ENCODE results near the gene CYTH4. TPM values are rescaled to one million over a fixed set of nuclear protein-coding genes. Genes with fewer than 3 reads are reported as not detected.

Gene CYTH4
- total RNA-seq, 6 donors from 2014 or later, result 16.7 to 71.2 (median 44.7) TPM

- H3K4me3 ChIP-seq, result no peak overlapping the region
- 66 to 70% methylated on average over 17 of the region's 17 CpGs for WGBS, 2 donors
- DNase-seq (no peak), ATAC-seq (ENCODE audit: low FRiP score in 2 of 2) (no peak)
- no peak overlapping the region for H3K27ac ChIP-seq
- H3K36me3 ChIP-seq, result no peaks in the 10 kb centered on the region
- TF ChIP-seq EP300 (IDR thresholded peaks at IDR 0.05) (no peak), POLR2A (IDR thresholded peaks at IDR 0.05) (no peak), POLR2AphosphoS5 (IDR thresholded peaks at IDR 0.05) (no peak)
- TF ChIP-seq, protein P1, sequence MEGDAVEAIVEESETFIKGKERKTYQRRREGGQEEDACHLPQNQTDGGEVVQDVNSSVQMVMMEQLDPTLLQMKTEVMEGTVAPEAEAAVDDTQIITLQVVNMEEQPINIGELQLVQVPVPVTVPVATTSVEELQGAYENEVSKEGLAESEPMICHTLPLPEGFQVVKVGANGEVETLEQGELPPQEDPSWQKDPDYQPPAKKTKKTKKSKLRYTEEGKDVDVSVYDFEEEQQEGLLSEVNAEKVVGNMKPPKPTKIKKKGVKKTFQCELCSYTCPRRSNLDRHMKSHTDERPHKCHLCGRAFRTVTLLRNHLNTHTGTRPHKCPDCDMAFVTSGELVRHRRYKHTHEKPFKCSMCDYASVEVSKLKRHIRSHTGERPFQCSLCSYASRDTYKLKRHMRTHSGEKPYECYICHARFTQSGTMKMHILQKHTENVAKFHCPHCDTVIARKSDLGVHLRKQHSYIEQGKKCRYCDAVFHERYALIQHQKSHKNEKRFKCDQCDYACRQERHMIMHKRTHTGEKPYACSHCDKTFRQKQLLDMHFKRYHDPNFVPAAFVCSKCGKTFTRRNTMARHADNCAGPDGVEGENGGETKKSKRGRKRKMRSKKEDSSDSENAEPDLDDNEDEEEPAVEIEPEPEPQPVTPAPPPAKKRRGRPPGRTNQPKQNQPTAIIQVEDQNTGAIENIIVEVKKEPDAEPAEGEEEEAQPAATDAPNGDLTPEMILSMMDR (IDR thresholded peaks at IDR 0.05), result no peak
- H3K9me3 ChIP-seq, result no peaks in the 10 kb centered on the region
- no peaks in the 10 kb centered on the region for H3K27me3 ChIP-seq
- H3K4me1 ChIP-seq, result peaks cover 0 to 30% (median 7%) of the 10 kb centered on the region in 4 donors
Measured at GRCh38 chr22:37279331-37280181, 2.8 kb upstream of the CYTH4 start.

GRCh38 chr22:37280718-37281117 lies 1.6 kb upstream of the CYTH4 start:
- Histone ChIP-seq H3K9me3 (no peaks in the 10 kb centered on the region), H3K27me3 (no peaks in the 10 kb centered on the region), H3K36me3 (no peaks in the 10 kb centered on the region), H3K4me3 (no peak overlapping the region), H3K4me1 (peaks cover 4 to 36% (median 11%) of the 10 kb centered on the region in 4 donors), H3K27ac (no peak overlapping the region)
- ATAC-seq (ENCODE audit: low FRiP score in 2 of 2), result no peak
- 89 to 92% methylated on average over 3 to 5 of the region's 5 CpGs for WGBS, 2 donors
- TF ChIP-seq EP300 (IDR thresholded peaks at IDR 0.05), result no peak
- no peak for DNase-seq

- no peak overlapping the region for H3K27ac ChIP-seq
- no peaks in the 10 kb centered on the region for H3K27me3 ChIP-seq
- DNase-seq (no peak), ATAC-seq (ENCODE audit: low FRiP score in 2 of 2) (no peak)
- no peaks in the 10 kb centered on the region for H3K9me3 ChIP-seq
- peaks cover 7 to 40% (median 15%) of the 10 kb centered on the region in 4 donors for H3K4me1 ChIP-seq
- H3K36me3 ChIP-seq, result no peaks in the 10 kb centered on the region
- TF ChIP-seq POLR2AphosphoS5 (IDR thresholded peaks at IDR 0.05) (no peak), POLR2A (IDR thresholded peaks at IDR 0.05) (no peak), EP300 (IDR thresholded peaks at IDR 0.05) (no peak)
- TF ChIP-seq, protein P1 (IDR thresholded peaks at IDR 0.05), result no peak
- 96 to 97% methylated on average over 6 to 7 of the region's 7 CpGs for WGBS, 2 donors
- no peak overlapping the region for H3K4me3 ChIP-seq
Measured at GRCh38 chr22:37281195-37281594, 1.1 kb upstream of the CYTH4 start.

DNA sequence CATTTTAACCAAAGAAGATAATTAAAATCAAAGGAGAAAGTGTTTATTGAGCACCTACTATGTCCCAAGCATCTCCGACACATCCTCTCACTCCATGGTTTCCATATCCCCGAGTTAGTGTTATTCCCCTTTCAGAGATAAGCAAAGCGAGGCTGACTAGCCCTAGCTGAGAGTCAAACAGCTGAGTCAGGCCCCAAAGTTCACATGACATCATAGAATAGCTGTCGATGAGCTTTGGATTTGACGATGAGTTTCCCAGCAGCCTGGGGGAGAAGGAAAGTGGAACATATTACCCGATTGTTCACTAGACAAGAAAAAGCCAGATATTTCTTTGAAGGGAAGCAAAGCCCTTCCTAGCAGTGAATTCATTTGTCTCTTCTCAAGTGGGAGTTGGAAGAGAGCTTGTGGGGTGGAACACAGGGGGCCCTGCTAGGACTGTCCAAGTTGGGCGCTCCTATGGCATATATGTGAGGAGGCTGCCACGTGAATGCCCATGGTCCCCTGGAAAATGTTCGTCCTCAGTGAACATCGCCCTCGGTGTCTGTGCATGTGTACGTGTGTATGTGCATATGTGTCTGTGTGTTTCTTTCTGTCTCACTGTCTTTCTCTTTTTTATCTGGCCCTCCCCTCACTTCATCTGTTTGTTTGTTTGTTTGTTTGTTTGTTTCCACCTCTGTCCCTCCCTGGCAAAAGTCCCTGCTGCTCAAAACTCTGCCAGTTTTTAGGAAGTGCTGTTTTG lies 493 bp upstream of the CYTH4 start:
- H3K27ac ChIP-seq, result peak overlapping the region; percentile 81 to 89 (median 88)
- no peaks in the 10 kb centered on the region for H3K27me3 ChIP-seq
- H3K4me1 ChIP-seq, result peaks cover 7 to 40% (median 15%) of the 10 kb centered on the region in 4 donors

More for the DNA sequence above, 493 bp upstream of the CYTH4 start:
- DNase-seq (no peak), ATAC-seq (ENCODE audit: low FRiP score in 2 of 2) (no peak)
- Histone ChIP-seq H3K36me3 (no peaks in the 10 kb centered on the region), H3K4me3 (peak overlapping the region in 3 of 4 donors; percentile 39 to 56 (median 49)), H3K9me3 (no peaks in the 10 kb centered on the region)
- 72 to 82% methylated on average over 12 of the region's 12 CpGs for WGBS, 2 donors
- TF ChIP-seq, protein P1 (IDR thresholded peaks at IDR 0.05), result no peak
- TF ChIP-seq POLR2AphosphoS5 (IDR thresholded peaks at IDR 0.05) (no peak), POLR2A (IDR thresholded peaks at IDR 0.05) (no peak)

Measured in upper lobe of left lung (tissue), 6 donors.